HepG2 (cell line): ENCODE measurements around the gene PWWP2A. TPM values are rescaled to one million over a fixed set of nuclear protein-coding genes. Genes with fewer than 3 reads are reported as not detected.

Experiments used
- ARID3A ChIP-seq: IDR thresholded peaks from 2 replicates; pipeline ENCODE4 v1.6.1; 2012; ENCODE audit warnings: low read depth, low read length, improper control_type of control experiment
- ATM ChIP-seq: fragments of 450-650 bp; IDR thresholded peaks from 2 replicates; pipeline ENCODE4 v1.7.1; 2017; ENCODE audit warnings: mild to moderate bottlenecking, borderline replicate concordance
- CREB3 ChIP-seq: sonication (generic); formaldehyde crosslinking; IDR thresholded peaks from 2 replicates; pipeline ENCODE4 v1.5.0; 2020; ENCODE audit warnings: missing genetic modification reagents
- FOXP4 ChIP-seq: sonication (generic); formaldehyde crosslinking; IDR thresholded peaks from 2 replicates; pipeline ENCODE4 v1.4.0; 2020; ENCODE audit warnings: missing genetic modification reagents
- HMG20B ChIP-seq: conservative IDR thresholded peaks from 2 replicates; pipeline ENCODE4 v1.6.1; 2016; ENCODE audit warnings: missing genetic modification reagents, missing compliant biosample characterization
- HNRNPUL1 ChIP-seq: fragments of 200-400 bp; formaldehyde crosslinking; IDR thresholded peaks from 2 replicates; pipeline ENCODE4 v1.6.1; 2017; ENCODE audit warnings: low read depth, mild to moderate bottlenecking, low read length, moderate library complexity
- MIER2 ChIP-seq: IDR thresholded peaks from 2 replicates; pipeline ENCODE4 v1.6.1; 2016; ENCODE audit warnings: missing biosample characterization, missing genetic modification reagents
- MLX ChIP-seq: IDR thresholded peaks from 2 replicates; pipeline ENCODE4 v1.6.1; 2016
- MXD3 ChIP-seq: IDR thresholded peaks from 2 replicates; pipeline ENCODE4 v1.6.1; 2016; ENCODE audit warnings: mild to moderate bottlenecking, missing biosample characterization, missing genetic modification reagents
- NCOA2 ChIP-seq: sonication (generic); formaldehyde crosslinking; IDR thresholded peaks from 2 replicates; pipeline ENCODE4 v1.8.0; 2022; ENCODE audit warnings: inconsistent platforms
- PBX3 ChIP-seq: sonication (generic); formaldehyde crosslinking; IDR thresholded peaks from 2 replicates; pipeline ENCODE4 v1.8.1; 2023; ENCODE audit warnings: missing genetic modification reagents, inconsistent platforms, borderline replicate concordance
- POLR2A ChIP-seq, 2 experiments: IDR thresholded peaks; 2 replicates each; pipeline ENCODE4 v1.6.1; 2011; ENCODE audit warnings: low read depth in 2 of 2, low read length in 2 of 2, mild to moderate bottlenecking in 1 of 2, moderate library complexity in 1 of 2; ENCODE audit not compliant: insufficient read depth in 1 of 2
- REL ChIP-seq: sonication (generic); formaldehyde crosslinking; conservative IDR thresholded peaks from 2 replicates; pipeline ENCODE4 v1.8.0; 2022; ENCODE audit warnings: mild to moderate bottlenecking, missing genetic modification reagents, moderate library complexity
- SKIL ChIP-seq: sonication (generic); formaldehyde crosslinking; IDR thresholded peaks from 2 replicates; pipeline ENCODE4 v1.8.0; 2022; ENCODE audit warnings: missing genetic modification reagents, mild to moderate bottlenecking, moderate library complexity, borderline replicate concordance
- SP4 ChIP-seq: sonication (generic); formaldehyde crosslinking; IDR thresholded peaks from 2 replicates; pipeline ENCODE4 v1.8.1; 2023; ENCODE audit warnings: mild to moderate bottlenecking, missing genetic modification reagents
- XRCC5 ChIP-seq: fragments of 200-400 bp; formaldehyde crosslinking; optimal IDR thresholded peaks from 2 replicates; pipeline ENCODE3; 2017; ENCODE audit warnings: mild to moderate bottlenecking, low read length
- ZBTB38 ChIP-seq: sonication (generic); formaldehyde crosslinking; IDR thresholded peaks from 2 replicates; pipeline ENCODE4 v1.5.1; 2020; ENCODE audit warnings: mild to moderate bottlenecking, missing genetic modification reagents
- ZFY ChIP-seq: sonication (generic); formaldehyde crosslinking; IDR thresholded peaks from 2 replicates; pipeline ENCODE4 v1.4.0; 2020; ENCODE audit warnings: missing genetic modification reagents
- ZNF24 ChIP-seq: fragments of 450-650 bp; IDR thresholded peaks from 2 replicates; pipeline ENCODE4 v1.6.1; 2017; ENCODE audit warnings: antibody characterized with exemption, mild to moderate bottlenecking
- polyA plus RNA-seq, 8 experiments: library from polyadenylated mRNA; depleted of rRNA in 3 of 8; stranded (reverse) in 7 of 8; unstranded in 1 of 8; fragments of >200 nt; fragmentation: Illumina TruSeq in 4 of 8; extraction: Trizol in 4 of 8; gene quantifications; 2 replicates each; pipeline versions ENCODE4 v1.2.1 to v1.2.3, GENCODE V29; 2011 to 2016; ENCODE audit warnings: low read depth in 4 of 8, missing spikeins in 1 of 8, mixed read lengths in 1 of 8; ENCODE audit not compliant: insufficient read depth in 1 of 8
- total RNA-seq, 5 experiments: library from RNA; depleted of rRNA; stranded (reverse); fragments of >200 nt; fragmentation: Illumina TruSeq; extraction: Trizol; gene quantifications; 2 replicates each; pipeline ENCODE4 v1.2.3, GENCODE V29; 2016; ENCODE audit warnings: low read depth in 1 of 5

PWWP2A gene
- total and polyA plus RNA-seq, 2 of the 13 experiments (the other 11 are each of a cell fraction or from before 2014, with no cell fraction given): 7.3 to 16.9 TPM

- TF ChIP-seq HMG20B (CRISPR knock-in tag) (no peak), HNRNPUL1 (no peak), ZNF24 (no peak), MXD3 (CRISPR knock-in tag) (peak; percentile 31), ZFY (peak; percentile 84), MLX (CRISPR knock-in tag) (peak; percentile 4; the same call in 1 of the 2 replicates), CREB3 (CRISPR knock-in tag) (no peak), POLR2A (IDR thresholded peaks at IDR 0.05; ENCODE audit: insufficient read depth in 1 of 2, low read depth in 2 of 2, low read length in 2 of 2) (peak; percentile 85 to 86), ATM (no peak), MIER2 (CRISPR knock-in tag) (no peak), NCOA2 (CRISPR knock-in tag) (no peak), PBX3 (no peak; the same call in none of the 2 replicates), FOXP4 (CRISPR knock-in tag) (no peak), SKIL (CRISPR knock-in tag) (no peak), ZBTB38 (no peak), SP4 (CRISPR knock-in tag) (peak; percentile 94), REL (CRISPR knock-in tag) (no peak), XRCC5 (peak; percentile 52), ARID3A (peak; percentile 84)
Measured at GRCh38 chr5:160119142-160119904, at the start of gene PWWP2A (continued).
